ENCODE data around the gene PRCP. TPM values are rescaled to one million over a fixed set of nuclear protein-coding genes. Genes with fewer than 3 reads are reported as not detected.

Gene PRCP
- total and polyA plus RNA-seq, 2 experiments from 2014 or later: 33.3 to 52.8 TPM

DNA sequence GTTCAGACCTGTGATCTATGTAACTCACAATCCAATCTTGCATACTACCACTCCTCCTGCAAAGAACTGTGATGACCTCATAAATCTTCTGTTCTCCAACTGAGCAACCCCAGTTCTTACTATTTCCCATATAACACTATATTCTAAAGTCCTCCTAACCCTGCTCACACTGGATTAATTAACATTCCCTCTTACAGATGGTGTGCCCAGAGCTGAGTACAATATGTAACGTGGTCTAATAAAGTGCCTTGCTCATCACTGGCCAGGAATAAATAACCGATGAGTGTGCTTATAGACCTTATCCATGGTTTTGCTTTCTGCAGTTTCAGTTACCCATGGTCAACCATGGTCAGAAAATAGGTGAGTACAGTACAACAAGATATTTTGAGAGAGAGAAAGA lies 28.6 kb downstream of the PRCP start:
- TF ChIP-seq CREB1 (CRISPR knock-in tag; IDR thresholded peaks at IDR 0.05; ENCODE audit: low read depth) (no peak), EZH2 (IDR thresholded peaks at IDR 0.05; ENCODE audit: low read depth, unreplicated experiment) (no peak), NANOG (IDR thresholded peaks at IDR 0.05; ENCODE audit: borderline replicate concordance) (no peak), JUNB (IDR thresholded peaks at IDR 0.05; ENCODE audit: unreplicated experiment) (no peak), EZH2phosphoT487 (IDR thresholded peaks at IDR 0.05; ENCODE audit: unreplicated experiment) (no peak), ZNF331 (CRISPR knock-in tag; IDR thresholded peaks at IDR 0.05; ENCODE audit: low read depth) (no peak), STAT1 (IDR thresholded peaks at IDR 0.05; ENCODE audit: unreplicated experiment) (no peak), POLR2AphosphoS5 (IDR thresholded peaks at IDR 0.05; ENCODE audit: low read depth) (no peak), ZNF114 (CRISPR knock-in tag; IDR thresholded peaks at IDR 0.05) (no peak)
- TF ChIP-seq, protein P1, sequence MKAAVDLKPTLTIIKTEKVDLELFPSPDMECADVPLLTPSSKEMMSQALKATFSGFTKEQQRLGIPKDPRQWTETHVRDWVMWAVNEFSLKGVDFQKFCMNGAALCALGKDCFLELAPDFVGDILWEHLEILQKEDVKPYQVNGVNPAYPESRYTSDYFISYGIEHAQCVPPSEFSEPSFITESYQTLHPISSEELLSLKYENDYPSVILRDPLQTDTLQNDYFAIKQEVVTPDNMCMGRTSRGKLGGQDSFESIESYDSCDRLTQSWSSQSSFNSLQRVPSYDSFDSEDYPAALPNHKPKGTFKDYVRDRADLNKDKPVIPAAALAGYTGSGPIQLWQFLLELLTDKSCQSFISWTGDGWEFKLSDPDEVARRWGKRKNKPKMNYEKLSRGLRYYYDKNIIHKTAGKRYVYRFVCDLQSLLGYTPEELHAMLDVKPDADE (IDR thresholded peaks at IDR 0.05): no peak
- TF ChIP-seq, protein P2, sequence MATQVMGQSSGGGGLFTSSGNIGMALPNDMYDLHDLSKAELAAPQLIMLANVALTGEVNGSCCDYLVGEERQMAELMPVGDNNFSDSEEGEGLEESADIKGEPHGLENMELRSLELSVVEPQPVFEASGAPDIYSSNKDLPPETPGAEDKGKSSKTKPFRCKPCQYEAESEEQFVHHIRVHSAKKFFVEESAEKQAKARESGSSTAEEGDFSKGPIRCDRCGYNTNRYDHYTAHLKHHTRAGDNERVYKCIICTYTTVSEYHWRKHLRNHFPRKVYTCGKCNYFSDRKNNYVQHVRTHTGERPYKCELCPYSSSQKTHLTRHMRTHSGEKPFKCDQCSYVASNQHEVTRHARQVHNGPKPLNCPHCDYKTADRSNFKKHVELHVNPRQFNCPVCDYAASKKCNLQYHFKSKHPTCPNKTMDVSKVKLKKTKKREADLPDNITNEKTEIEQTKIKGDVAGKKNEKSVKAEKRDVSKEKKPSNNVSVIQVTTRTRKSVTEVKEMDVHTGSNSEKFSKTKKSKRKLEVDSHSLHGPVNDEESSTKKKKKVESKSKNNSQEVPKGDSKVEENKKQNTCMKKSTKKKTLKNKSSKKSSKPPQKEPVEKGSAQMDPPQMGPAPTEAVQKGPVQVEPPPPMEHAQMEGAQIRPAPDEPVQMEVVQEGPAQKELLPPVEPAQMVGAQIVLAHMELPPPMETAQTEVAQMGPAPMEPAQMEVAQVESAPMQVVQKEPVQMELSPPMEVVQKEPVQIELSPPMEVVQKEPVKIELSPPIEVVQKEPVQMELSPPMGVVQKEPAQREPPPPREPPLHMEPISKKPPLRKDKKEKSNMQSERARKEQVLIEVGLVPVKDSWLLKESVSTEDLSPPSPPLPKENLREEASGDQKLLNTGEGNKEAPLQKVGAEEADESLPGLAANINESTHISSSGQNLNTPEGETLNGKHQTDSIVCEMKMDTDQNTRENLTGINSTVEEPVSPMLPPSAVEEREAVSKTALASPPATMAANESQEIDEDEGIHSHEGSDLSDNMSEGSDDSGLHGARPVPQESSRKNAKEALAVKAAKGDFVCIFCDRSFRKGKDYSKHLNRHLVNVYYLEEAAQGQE (IDR thresholded peaks at IDR 0.05; ENCODE audit: unreplicated experiment): no peak
- TF ChIP-seq, protein P3, sequence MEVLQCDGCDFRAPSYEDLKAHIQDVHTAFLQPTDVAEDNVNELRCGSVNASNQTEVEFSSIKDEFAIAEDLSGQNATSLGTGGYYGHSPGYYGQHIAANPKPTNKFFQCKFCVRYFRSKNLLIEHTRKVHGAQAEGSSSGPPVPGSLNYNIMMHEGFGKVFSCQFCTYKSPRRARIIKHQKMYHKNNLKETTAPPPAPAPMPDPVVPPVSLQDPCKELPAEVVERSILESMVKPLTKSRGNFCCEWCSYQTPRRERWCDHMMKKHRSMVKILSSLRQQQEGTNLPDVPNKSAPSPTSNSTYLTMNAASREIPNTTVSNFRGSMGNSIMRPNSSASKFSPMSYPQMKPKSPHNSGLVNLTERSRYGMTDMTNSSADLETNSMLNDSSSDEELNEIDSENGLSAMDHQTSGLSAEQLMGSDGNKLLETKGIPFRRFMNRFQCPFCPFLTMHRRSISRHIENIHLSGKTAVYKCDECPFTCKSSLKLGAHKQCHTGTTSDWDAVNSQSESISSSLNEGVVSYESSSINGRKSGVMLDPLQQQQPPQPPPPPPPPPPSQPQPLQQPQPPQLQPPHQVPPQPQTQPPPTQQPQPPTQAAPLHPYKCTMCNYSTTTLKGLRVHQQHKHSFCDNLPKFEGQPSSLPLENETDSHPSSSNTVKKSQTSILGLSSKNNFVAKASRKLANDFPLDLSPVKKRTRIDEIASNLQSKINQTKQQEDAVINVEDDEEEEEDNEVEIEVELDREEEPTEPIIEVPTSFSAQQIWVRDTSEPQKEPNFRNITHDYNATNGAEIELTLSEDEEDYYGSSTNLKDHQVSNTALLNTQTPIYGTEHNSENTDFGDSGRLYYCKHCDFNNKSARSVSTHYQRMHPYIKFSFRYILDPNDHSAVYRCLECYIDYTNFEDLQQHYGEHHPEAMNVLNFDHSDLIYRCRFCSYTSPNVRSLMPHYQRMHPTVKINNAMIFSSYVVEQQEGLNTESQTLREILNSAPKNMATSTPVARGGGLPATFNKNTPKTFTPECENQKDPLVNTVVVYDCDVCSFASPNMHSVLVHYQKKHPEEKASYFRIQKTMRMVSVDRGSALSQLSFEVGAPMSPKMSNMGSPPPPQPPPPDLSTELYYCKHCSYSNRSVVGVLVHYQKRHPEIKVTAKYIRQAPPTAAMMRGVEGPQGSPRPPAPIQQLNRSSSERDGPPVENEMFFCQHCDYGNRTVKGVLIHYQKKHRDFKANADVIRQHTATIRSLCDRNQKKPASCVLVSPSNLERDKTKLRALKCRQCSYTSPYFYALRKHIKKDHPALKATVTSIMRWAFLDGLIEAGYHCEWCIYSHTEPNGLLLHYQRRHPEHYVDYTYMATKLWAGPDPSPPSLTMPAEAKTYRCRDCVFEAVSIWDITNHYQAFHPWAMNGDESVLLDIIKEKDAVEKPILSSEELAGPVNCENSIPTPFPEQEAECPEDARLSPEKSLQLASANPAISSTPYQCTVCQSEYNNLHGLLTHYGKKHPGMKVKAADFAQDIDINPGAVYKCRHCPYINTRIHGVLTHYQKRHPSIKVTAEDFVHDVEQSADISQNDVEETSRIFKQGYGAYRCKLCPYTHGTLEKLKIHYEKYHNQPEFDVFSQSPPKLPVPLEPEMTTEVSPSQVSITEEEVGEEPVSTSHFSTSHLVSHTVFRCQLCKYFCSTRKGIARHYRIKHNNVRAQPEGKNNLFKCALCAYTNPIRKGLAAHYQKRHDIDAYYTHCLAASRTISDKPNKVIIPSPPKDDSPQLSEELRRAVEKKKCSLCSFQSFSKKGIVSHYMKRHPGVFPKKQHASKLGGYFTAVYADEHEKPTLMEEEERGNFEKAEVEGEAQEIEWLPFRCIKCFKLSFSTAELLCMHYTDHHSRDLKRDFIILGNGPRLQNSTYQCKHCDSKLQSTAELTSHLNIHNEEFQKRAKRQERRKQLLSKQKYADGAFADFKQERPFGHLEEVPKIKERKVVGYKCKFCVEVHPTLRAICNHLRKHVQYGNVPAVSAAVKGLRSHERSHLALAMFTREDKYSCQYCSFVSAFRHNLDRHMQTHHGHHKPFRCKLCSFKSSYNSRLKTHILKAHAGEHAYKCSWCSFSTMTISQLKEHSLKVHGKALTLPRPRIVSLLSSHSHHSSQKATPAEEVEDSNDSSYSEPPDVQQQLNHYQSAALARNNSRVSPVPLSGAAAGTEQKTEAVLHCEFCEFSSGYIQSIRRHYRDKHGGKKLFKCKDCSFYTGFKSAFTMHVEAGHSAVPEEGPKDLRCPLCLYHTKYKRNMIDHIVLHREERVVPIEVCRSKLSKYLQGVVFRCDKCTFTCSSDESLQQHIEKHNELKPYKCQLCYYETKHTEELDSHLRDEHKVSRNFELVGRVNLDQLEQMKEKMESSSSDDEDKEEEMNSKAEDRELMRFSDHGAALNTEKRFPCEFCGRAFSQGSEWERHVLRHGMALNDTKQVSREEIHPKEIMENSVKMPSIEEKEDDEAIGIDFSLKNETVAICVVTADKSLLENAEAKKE (CRISPR knock-in tag; IDR thresholded peaks at IDR 0.05): no peak
- TF ChIP-seq, protein P4, sequence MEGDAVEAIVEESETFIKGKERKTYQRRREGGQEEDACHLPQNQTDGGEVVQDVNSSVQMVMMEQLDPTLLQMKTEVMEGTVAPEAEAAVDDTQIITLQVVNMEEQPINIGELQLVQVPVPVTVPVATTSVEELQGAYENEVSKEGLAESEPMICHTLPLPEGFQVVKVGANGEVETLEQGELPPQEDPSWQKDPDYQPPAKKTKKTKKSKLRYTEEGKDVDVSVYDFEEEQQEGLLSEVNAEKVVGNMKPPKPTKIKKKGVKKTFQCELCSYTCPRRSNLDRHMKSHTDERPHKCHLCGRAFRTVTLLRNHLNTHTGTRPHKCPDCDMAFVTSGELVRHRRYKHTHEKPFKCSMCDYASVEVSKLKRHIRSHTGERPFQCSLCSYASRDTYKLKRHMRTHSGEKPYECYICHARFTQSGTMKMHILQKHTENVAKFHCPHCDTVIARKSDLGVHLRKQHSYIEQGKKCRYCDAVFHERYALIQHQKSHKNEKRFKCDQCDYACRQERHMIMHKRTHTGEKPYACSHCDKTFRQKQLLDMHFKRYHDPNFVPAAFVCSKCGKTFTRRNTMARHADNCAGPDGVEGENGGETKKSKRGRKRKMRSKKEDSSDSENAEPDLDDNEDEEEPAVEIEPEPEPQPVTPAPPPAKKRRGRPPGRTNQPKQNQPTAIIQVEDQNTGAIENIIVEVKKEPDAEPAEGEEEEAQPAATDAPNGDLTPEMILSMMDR (conservative IDR thresholded peaks at IDR 0.05; ENCODE audit: low read depth in 2 of 2): no peak
- Histone ChIP-seq H3K4me2 (no peak overlapping the region), H4K20me1 (replicated peaks; ENCODE audit: insufficient read depth) (no peaks in the 10 kb centered on the region), H3K4me1 (ENCODE audit: insufficient read depth) (0 out of 2 replicates have a peak, but pooled peaks cover 12% of the 10 kb centered on the region), H3K36me3 (ENCODE audit: insufficient read depth) (no peaks in the 10 kb centered on the region), H3K4me3 (no peak overlapping the region), H2AFZ (no peak overlapping the region), H3F3A (replicated peaks; ENCODE audit: low read depth) (no peaks in the 10 kb centered on the region), H3K27me3 (ENCODE audit: insufficient read depth) (no peaks in the 10 kb centered on the region), H3K27ac (ENCODE audit: low read depth) (no peak overlapping the region), H3K79me2 (replicated peaks; ENCODE audit: insufficient read depth) (no peaks in the 10 kb centered on the region), H3K9me2 (ENCODE audit: insufficient read depth) (no peaks in the 10 kb centered on the region)
- Mint-ChIP-seq H3K9me3 (peaks cover 3% of the 10 kb centered on the region; the same call in 2 of the 3 replicates), H3K27me3 (ENCODE audit: insufficient read depth, low read depth, poor library complexity) (peaks cover 2% of the 10 kb centered on the region), H3K4me1 (peaks cover 16% of the 10 kb centered on the region), H3K36me3 (ENCODE audit: low read depth) (peaks cover 2% of the 10 kb centered on the region; the same call in 2 of the 3 replicates), H3K27ac (no peak overlapping the region), H3K4me3 (no peak overlapping the region)
- ATAC-seq (no peak), DNase-seq (ENCODE audit: low spot score) (no peak)
